IPS-11a (cell line): Measurements from ENCODE around the gene TSNAXIP1.
"Not testable (repeated sequence)": the region's sequence is repeated elsewhere in the genome, so short reads cannot be mapped to it uniquely, and the experiment has no call there.

ENCODE experiments used
- H3K4me3 ChIP-seq: one replicate; pipeline ENCODE4 v1.5.1; 2013; ENCODE audit warnings: low read depth, low read length, control low read depth

Gene TSNAXIP1

GRCh38 chr16:67833415-67834241, 26.9 kb downstream of the TSNAXIP1 start:
- peak overlapping the region; percentile 84 for H3K4me3 ChIP-seq

DNA sequence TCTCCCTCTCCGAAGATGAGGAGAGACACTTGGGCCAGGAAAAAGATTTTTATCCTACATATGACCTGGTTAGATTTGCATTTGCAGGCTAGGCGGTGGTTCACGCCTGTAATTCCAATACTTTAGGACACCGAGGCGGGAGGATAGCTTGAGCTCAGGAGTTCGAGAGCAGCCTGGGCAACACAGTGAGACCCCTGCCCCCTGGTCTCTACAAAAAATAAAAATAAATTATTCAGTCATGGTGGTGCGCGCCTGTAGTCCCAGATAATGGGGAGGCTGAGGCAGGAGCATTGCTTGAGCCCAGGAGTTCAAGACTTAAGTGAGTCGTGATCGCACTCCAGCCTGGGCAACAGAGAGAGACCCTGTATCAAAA, 27.5 kb downstream of the TSNAXIP1 start:
- peak overlapping the region; percentile 84 for H3K4me3 ChIP-seq

DNA sequence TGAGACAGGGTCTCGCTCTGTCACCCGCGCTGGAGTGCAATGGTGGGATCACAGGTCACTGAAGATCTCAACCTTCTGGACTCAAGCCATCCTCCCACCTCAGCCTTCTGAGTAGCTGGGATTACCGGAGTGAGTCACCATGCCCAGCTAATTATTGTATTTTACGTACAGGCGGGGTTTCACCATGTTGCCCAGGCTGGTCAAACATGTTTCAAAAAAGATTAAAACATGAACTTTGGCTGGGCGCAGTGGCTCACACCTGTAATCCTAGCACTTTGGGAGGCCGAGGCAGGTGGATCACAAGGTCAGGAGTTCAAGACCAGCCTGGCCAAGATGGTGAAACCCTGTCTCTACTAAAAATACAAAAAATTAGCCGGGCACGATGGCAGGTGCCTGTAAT, 30.5 kb downstream of the TSNAXIP1 start:
- not testable (repeated sequence) for H3K4me3 ChIP-seq

GRCh38 chr16:67837811-67838210, 31.1 kb downstream of the TSNAXIP1 start:
- H3K4me3 ChIP-seq, result no peak overlapping the region

DNA sequence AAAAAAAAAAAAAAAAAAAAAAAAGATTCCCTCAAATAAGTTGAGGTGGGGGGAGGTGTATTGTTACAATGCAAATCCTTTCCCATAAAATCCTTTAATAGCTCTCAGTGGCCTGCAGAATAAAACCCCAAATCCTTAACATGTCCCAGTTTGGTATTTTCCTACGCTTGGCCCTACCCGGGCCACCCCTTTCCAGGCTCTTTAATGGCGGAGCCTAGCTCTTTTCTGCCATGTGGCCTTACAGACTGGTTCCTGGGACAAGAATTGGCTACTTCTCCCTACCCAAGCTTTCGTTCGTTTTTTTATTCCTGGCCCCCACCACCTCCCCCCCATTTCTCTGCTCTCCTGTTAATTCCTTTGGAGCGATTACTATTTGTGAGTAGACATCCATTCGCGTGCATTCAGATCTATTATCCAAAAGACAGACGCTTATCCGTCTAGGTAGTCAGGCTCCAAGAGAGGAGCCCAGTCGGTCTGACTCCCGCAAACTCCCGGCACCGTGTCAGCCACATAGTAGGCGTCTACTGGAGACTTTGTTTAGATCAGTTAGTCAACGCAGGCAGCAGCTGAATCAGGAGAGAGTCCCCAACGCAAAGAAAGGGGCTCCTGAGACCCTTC, 34.6 kb downstream of the TSNAXIP1 start:
- no peak overlapping the region for H3K4me3 ChIP-seq

DNA sequence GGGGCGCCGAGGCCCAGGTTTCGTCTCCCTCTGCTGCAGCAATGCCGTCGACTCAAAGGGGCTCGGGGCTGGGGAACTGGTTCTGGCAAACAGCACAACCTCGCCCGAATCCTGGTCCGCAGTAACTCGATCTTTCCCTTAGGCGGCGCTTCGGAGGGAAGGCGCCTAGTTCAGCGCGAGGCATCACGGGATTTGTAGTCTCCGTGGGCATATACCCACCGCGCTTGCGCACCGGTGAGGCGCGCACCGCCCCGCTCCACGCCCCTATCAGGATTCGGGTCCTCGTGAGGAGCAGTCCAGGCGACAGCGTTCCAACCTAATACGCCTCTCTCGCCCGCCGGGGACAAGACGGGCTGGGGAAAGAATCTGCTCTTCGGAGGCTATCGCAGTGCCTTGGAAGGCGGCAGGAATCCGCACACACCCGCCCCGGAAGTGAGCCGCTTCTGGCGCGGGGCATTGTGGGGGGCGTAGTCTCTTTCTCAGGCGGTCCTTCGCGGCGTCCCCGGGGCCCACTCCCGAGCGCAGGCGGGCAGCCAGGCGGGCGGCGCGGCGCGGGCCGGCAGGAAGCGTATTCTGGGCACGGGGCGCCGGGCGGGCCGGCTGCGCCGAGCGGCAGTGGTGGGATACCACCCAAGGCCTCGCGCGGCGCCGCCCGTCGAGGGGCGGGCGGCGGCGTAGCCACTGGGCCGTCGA, 35.3 kb downstream of the TSNAXIP1 start, which contains the start of gene THAP11:
TSS of gene THAP11 (plus strand) at position 505 of the 693 bp plus-strand sequence. CDS start 235 bp downstream, outside the sequence.
- peak within 1 kb of the TSS; percentile 97 for H3K4me3 ChIP-seq

GRCh38 chr16:67842509-67843342, 36.0 kb downstream of the TSNAXIP1 start:
- H3K4me3 ChIP-seq, result peak overlapping the region; percentile 97

- peak overlapping the region; percentile 97 for H3K4me3 ChIP-seq
Observed at GRCh38 chr16:67843343-67843765, 36.7 kb downstream of the TSNAXIP1 start.

- H3K4me3 ChIP-seq, result no peak overlapping the region
Observed at GRCh38 chr16:67844497-67844896, 37.8 kb downstream of the TSNAXIP1 start.

DNA sequence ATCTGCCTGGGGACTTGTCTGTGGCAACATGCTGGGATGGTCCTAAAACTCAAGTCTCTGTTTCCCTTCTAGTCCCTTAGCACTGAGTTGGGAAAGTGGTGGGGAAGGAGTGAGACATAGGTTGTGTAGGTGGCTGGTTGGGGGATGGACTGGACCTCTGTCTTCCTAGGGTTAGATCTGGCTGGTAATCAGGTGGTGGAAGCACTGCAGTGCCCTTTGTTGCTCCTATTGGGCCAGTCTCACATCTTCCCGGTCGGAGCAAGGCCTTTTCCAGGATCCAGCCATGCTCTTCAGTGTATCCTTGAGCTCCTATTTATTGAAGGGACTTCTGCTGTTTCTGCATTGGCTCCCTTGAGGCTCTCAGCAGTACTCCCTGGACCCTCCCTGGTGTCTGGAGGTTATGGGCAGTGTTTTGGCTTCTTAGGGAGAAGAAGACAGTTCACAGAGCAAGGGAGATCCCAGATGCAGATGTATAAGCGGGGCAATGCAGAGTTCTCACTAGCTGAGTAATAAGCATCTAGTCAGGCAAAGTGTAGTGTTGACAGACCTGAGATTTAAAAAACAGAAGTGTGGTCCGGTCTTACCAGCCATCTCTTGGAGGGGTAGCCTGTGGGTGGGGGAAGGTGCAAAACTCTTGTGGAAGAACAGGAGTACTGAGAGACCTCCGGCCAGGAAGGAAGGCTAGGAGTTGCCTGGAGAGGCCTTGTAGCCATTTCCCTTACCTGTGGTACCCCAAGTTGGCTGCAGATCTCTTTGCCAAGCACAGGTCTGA, 38.8 kb downstream of the TSNAXIP1 start:
- peak overlapping the region; percentile 50 for H3K4me3 ChIP-seq

GRCh38 chr16:67846063-67846319, 39.3 kb downstream of the TSNAXIP1 start:
- H3K4me3 ChIP-seq, result peak overlapping the region; percentile 50

DNA sequence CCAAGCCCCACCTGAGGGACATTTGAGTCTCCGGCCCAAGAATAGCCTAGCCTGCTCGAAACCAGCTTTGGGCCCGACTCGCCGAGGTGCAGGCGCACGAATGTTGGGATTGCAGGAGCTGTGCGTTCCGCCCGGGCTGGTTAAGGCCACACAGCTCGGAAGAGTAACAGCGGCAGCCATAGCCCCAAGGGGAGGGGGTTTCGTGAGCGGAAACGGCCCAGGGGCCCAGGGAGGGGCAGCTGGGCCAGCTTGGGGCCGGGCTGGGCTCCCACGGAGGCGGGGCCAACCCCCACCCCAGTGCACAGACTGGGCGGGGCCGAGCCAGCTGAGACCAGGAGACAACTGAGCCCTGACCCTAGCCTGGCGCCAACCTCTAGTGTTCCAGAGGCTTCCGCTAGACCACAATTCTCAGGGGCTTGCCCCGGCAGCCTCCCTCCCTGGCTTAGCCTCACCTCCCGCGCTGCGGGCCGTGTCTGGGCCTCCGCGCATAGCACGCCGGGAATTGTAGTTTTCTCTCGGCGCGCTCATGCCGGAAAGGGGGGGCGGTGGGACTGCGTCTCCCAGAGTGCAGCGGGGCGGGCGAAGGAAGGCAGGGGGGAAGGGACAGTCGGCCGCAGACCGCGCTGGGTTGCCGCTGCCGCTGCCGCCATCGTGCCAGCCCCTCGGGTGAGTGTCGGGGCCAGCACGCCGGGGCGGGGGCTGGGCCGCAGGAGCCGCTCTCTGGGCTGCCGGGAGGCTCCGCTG, 39.8 kb downstream of the TSNAXIP1 start, which contains the start of gene NUTF2:
TSS of gene NUTF2 (plus strand) at position 614 of the 744 bp plus-strand sequence. CDS start 18,198 bp downstream, outside the sequence.
- peak within 1 kb of the TSS; percentile 85 for H3K4me3 ChIP-seq

- peak within 1 kb of the TSS; percentile 85 for H3K4me3 ChIP-seq
Observed at GRCh38 chr16:67847064-67847861, 40.6 kb downstream of the TSNAXIP1 start, which contains the start of gene CENPT. TSS of gene CENPT (minus strand) at chr16:67847693. CDS start at chr16:67833859, 13,834 bp downstream.

- peak overlapping the region; percentile 85 for H3K4me3 ChIP-seq
Observed at GRCh38 chr16:67848118-67848517, 41.4 kb downstream of the TSNAXIP1 start.

DNA sequence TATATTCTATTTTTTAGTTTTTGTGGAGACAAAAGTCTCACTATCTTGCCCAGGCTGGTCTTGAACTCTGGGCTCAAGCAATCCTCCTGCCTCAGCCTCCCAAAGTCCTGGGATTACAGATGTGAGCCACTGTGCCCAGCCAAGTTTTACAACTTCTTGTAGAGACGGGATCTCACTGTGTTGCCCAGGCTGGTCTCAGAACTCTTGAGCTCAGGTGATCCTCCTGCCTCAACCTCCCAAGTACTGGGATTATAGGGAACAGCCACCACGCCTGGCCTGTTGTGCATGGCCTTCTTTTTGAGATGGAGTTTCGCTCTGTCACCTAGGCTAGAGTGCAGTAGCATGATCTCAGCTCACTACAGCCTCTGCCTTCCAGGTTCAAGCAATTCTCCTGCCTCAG, 47.0 kb downstream of the TSNAXIP1 start:
- no peak overlapping the region for H3K4me3 ChIP-seq

GRCh38 chr16:67855789-67856188, 49.1 kb downstream of the TSNAXIP1 start:
- H3K4me3 ChIP-seq, result no peak overlapping the region

GRCh38 chr16:67856927-67857546, 50.3 kb downstream of the TSNAXIP1 start:
- no peak overlapping the region for H3K4me3 ChIP-seq
